ENCODE measurements around the gene SLC34A1.

Gene SLC34A1

DNA sequence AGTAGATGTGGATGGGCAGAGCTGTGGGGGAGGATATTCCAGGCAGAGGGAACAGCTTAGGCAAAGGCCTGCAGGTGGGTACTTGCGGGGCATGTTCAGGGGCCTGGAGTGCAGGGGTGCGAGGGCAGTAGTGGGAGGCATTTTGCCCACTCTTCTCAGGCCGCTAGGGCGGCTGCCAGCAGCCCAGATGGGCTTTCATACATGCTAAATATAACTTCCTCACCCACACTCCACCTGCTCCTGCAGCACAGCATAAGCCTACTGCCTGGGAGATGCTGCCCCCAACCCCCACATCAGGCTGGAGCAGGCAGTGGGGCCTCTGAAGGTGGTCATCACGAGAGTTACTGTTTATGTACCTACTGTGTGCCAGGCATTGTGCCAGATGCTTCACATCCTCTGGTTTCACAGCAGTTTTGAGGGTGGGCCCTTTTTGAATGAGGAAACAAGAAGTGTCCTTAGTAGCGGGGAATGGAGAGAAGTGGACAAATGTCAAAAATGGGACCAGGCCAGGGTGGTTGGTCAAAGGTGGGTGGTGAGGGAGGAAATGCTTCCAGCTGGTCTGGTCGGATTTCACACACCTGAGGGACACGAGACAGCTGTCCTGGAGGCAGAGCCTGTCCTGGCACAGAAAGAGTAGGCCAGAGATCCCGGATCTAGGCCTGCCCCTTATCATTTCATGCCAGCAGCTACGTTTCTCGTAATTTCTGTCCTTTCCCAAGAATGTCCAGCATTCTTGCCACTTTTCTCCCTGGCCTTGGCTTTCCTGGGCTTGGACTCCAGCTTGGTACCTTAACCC is 14.4 kb upstream of the SLC34A1 start:
- Histone ChIP-seq H3K4me3 (ENCODE audit: low read depth, low read length) (no peak overlapping the region), H3K9me3 (ENCODE audit: control insufficient read depth, insufficient read depth, low read depth, low read length) (no peaks in the 10 kb centered on the region), H3K27ac (ENCODE audit: extremely low read depth, low read depth, low read length) (peak overlapping the region; percentile 21; the same call in 1 of the 2 replicates), H3K36me3 (ENCODE audit: control insufficient read depth in 2 of 2, insufficient read depth in 1 of 2, low read length in 2 of 2) (peaks cover 0 to 5% of the 10 kb centered on the region in 2 experiments; a peak in 1 of 3 replicates), H3K4me1 (ENCODE audit: control insufficient read depth, insufficient read depth, low read length) (peaks cover 6% of the 10 kb centered on the region; the same call in 1 of the 2 replicates)
- TF ChIP-seq ZFHX2 (tag by site-specific recombination; conservative IDR thresholded peaks at IDR 0.05), result peak; percentile 83
- TF ChIP-seq EGR2 (tag by site-specific recombination; IDR thresholded peaks at IDR 0.05; ENCODE audit: low read depth), result peak; percentile 86
- no peak for TF ChIP-seq GLIS1 (tag by site-specific recombination; IDR thresholded peaks at IDR 0.05)
- ChIA-PET CTCF (interaction anchor here (0.5 to 6.1 kb wide), 40 partner anchors 8 to 298 kb away, joined by 3 to 65 read pairs (median 4); partner anchors contain the start of genes GRK6, LMAN2, MXD3 and PFN3), POLR2A (interaction anchor here (0.5 to 2.4 kb wide), 13 partner anchors 9 to 128 kb away, joined by 3 to 26 read pairs (median 5); partner anchors contain the start of genes GRK6, LMAN2, MXD3 and PDLIM7)

DNA sequence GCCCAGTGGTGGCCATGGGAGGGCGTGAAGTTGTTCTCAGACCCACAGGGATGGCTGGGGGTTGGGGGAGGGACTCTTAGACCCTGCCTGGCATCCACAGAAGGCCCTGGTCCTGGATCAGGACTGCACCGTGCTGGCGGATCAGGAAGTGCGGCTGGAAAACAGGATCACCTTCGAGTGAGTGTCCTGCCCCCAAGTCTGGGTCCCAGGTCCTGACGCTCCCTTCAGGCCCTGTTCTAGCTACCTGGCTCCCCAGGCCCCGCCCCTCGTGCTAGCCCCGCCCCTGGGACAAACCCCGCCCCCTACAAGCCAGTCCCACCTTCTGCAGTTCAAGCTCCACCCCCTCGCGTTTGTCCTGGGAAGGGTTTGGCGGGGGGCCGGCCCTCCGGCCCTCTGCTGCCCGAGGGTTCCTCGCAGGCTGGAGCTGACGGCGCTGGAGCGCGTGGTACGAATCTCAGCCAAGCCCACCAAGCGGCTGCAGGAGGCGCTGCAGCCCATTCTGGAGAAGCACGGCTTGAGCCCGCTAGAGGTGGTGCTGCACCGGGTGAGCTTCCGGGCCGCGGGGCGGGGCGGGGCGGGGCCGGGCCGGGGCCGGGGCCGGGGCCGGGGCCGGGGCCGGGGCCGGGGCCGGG is 13.6 kb upstream of the SLC34A1 start:
- POLR2A ChIA-PET, result interaction anchor here (0.5 to 2.4 kb wide), 16 partner anchors 9 to 127 kb away, joined by 3 to 26 read pairs (median 4); partner anchors contain the start of genes GRK6, LMAN2, MXD3 and PDLIM7
- Histone ChIP-seq H3K4me3 (ENCODE audit: low read depth, low read length) (peak overlapping the region; percentile 63), H3K9me3 (ENCODE audit: control insufficient read depth, insufficient read depth, low read depth, low read length) (no peaks in the 10 kb centered on the region), H3K27ac (ENCODE audit: extremely low read depth, low read depth, low read length) (peak overlapping the region; percentile 88; the same call in 1 of the 2 replicates), H3K36me3 (ENCODE audit: control insufficient read depth in 2 of 2, insufficient read depth in 1 of 2, low read length in 2 of 2) (peaks cover 0 to 5% of the 10 kb centered on the region in 2 experiments; a peak in 1 of 3 replicates), H3K4me1 (ENCODE audit: control insufficient read depth, insufficient read depth, low read length) (peaks cover 6% of the 10 kb centered on the region; the same call in 1 of the 2 replicates)
- CTCF ChIA-PET, result interaction anchor here (0.5 to 6.1 kb wide), 34 partner anchors 8 to 803 kb away, joined by 3 to 65 read pairs (median 5); partner anchors contain the start of genes GRK6, LMAN2, MXD3 and PFN3
- TF ChIP-seq ATF2 (tag by site-specific recombination; IDR thresholded peaks at IDR 0.05; ENCODE audit: low read depth), result no peak
- TF ChIP-seq PATZ1 (tag by site-specific recombination; IDR thresholded peaks at IDR 0.05), result peak; percentile 76
- no peak for TF ChIP-seq ZNF292 (tag by site-specific recombination; IDR thresholded peaks at IDR 0.05; ENCODE audit: borderline replicate concordance, low read depth)
- TF ChIP-seq ZNF366 (tag by site-specific recombination; conservative IDR thresholded peaks at IDR 0.05), result no peak
- TF ChIP-seq MEIS1 (CRISPR knock-in tag; IDR thresholded peaks at IDR 0.05; ENCODE audit: borderline replicate concordance), result no peak
- TF ChIP-seq ZNF514 (tag by site-specific recombination; IDR thresholded peaks at IDR 0.05), result no peak
- TF ChIP-seq ZNF596 (tag by site-specific recombination; IDR thresholded peaks at IDR 0.05), result no peak
- TF ChIP-seq SP2 (tag by site-specific recombination; IDR thresholded peaks at IDR 0.05), result peak; percentile 84
- TF ChIP-seq, protein P1, sequence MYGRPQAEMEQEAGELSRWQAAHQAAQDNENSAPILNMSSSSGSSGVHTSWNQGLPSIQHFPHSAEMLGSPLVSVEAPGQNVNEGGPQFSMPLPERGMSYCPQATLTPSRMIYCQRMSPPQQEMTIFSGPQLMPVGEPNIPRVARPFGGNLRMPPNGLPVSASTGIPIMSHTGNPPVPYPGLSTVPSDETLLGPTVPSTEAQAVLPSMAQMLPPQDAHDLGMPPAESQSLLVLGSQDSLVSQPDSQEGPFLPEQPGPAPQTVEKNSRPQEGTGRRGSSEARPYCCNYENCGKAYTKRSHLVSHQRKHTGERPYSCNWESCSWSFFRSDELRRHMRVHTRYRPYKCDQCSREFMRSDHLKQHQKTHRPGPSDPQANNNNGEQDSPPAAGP (tag by site-specific recombination; IDR thresholded peaks at IDR 0.05), result no peak
- no peak for TF ChIP-seq ZNF501 (tag by site-specific recombination; IDR thresholded peaks at IDR 0.05)
- TF ChIP-seq ZSCAN16 (tag by site-specific recombination; IDR thresholded peaks at IDR 0.05), result no peak
- peak; percentile 28 for TF ChIP-seq ZBTB26 (tag by site-specific recombination; optimal IDR thresholded peaks at IDR 0.05)
- TF ChIP-seq ZSCAN23 (tag by site-specific recombination; IDR thresholded peaks at IDR 0.05), result no peak
- TF ChIP-seq ZNF660 (tag by site-specific recombination; IDR thresholded peaks at IDR 0.05), result peak; percentile 74; the same call in 1 of the 2 replicates
- TF ChIP-seq ZNF114 (tag by site-specific recombination; IDR thresholded peaks at IDR 0.05), result no peak
- TF ChIP-seq HOXD13 (CRISPR knock-in tag; IDR thresholded peaks at IDR 0.05; ENCODE audit: borderline replicate concordance), result no peak
- no peak for TF ChIP-seq ZNF138 (tag by site-specific recombination; IDR thresholded peaks at IDR 0.05; ENCODE audit: borderline replicate concordance)
- no peak for TF ChIP-seq ZNF704 (tag by site-specific recombination; IDR thresholded peaks at IDR 0.05)
- peak; percentile 51; the same call in 1 of the 2 replicates for TF ChIP-seq ZBTB8A (tag by site-specific recombination; IDR thresholded peaks at IDR 0.05)
- TF ChIP-seq ZNF433 (tag by site-specific recombination; IDR thresholded peaks at IDR 0.05; ENCODE audit: low read depth), result no peak
- TF ChIP-seq ZFP69B (tag by site-specific recombination; IDR thresholded peaks at IDR 0.05), result no peak

Measured in HEK293 (cell line).